NOMO-1 treated with DMSO at 0.1 percent for 48 hours (cell line): ENCODE measurements around the gene SBK3.
"Not testable (repeated sequence)": the region's sequence is repeated elsewhere in the genome, so short reads cannot be mapped to it uniquely, and the experiment has no call there.

ENCODE experiments used
- DNase-seq: peaks from one replicate; lab custom pipeline; 2025; ENCODE audit not compliant: unreplicated experiment; lab: John Stamatoyannopoulos, UW

Gene SBK3

GRCh38 chr19:55541091-55541490, 4.3 kb downstream of the SBK3 start:
- no peak for DNase-seq

- no peak for DNase-seq
Observed at GRCh38 chr19:55540619-55541018, 4.7 kb downstream of the SBK3 start.

GRCh38 chr19:55539090-55539984, 6.0 kb downstream of the SBK3 start:
- no peak for DNase-seq

GRCh38 chr19:55538132-55538531, 7.2 kb downstream of the SBK3 start:
- no peak for DNase-seq

GRCh38 chr19:55537741-55538111, 7.6 kb downstream of the SBK3 start:
- no peak for DNase-seq

GRCh38 chr19:55536951-55537740, 8.2 kb downstream of the SBK3 start, which contains the start of gene SBK2:
Gene SBK2, minus strand, starts transcription at chr19:55537133. Its CDS starts 839 bp downstream, at chr19:55536294.
- no peak for DNase-seq

- DNase-seq, result no peak
Observed at GRCh38 chr19:55536366-55536765, 9.0 kb downstream of the SBK3 start.

- DNase-seq, result no peak
Observed at GRCh38 chr19:55535965-55536350, 9.4 kb downstream of the SBK3 start.

GRCh38 chr19:55535173-55535964, 10.0 kb downstream of the SBK3 start:
- DNase-seq, result no peak

- not testable (repeated sequence) for DNase-seq
Observed at GRCh38 chr19:55534280-55534679, 11.1 kb downstream of the SBK3 start.

- DNase-seq, result no peak
Observed at GRCh38 chr19:55530996-55531395, 14.3 kb downstream of the SBK3 start.

GRCh38 chr19:55529636-55530234, 15.6 kb downstream of the SBK3 start:
- no peak for DNase-seq

- DNase-seq, result no peak
Observed at GRCh38 chr19:55528030-55528803, 17.1 kb downstream of the SBK3 start.

GRCh38 chr19:55527197-55528029, 17.9 kb downstream of the SBK3 start:
- DNase-seq, result no peak

- no peak for DNase-seq
Observed at GRCh38 chr19:55526216-55527196, 18.8 kb downstream of the SBK3 start.

- no peak for DNase-seq
Observed at GRCh38 chr19:55525289-55526101, 19.8 kb downstream of the SBK3 start.

GRCh38 chr19:55520691-55521292, 24.6 kb downstream of the SBK3 start:
- DNase-seq, result no peak
